Suppressor macrophage treated with lipopolysaccharide for 1 hour (primary cell): ENCODE data around the gene PPARA.

Experiments
- DNase-seq, 3 donors: peaks; one replicate each; pipeline ENCODE4 v3.0.0-alpha.2; 2020 to 2022

The PPARA gene

GRCh38 chr22:46145896-46146295 is 4.4 kb upstream of the PPARA start:
- DNase-seq: no peak

GRCh38 chr22:46146329-46146728 is 4.0 kb upstream of the PPARA start:
- no peak for DNase-seq

- DNase-seq: no peak
These were observed 3.3 kb upstream of the PPARA start for GRCh38 chr22:46147061-46147460.

GRCh38 chr22:46147471-46148267 is 2.7 kb upstream of the PPARA start:
- no peak for DNase-seq

GRCh38 chr22:46148336-46148735 is 2.0 kb upstream of the PPARA start:
- DNase-seq: peak in 1 of 3 donors; percentile 19

- no peak for DNase-seq
These were observed 1.4 kb upstream of the PPARA start for GRCh38 chr22:46148816-46149511.

- DNase-seq: peak in 2 of 3 donors; percentile 21 to 41
These were observed 753 bp upstream of the PPARA start for GRCh38 chr22:46149512-46150033.

- peak; percentile 84 to 92 (median 85) for DNase-seq
These were observed 540 bp downstream of the PPARA start for GRCh38 chr22:46150655-46151477.

- DNase-seq: no peak
These were observed 3.6 kb downstream of the PPARA start for GRCh38 chr22:46153930-46154329.

- no peak for DNase-seq
These were observed 5.7 kb downstream of the PPARA start for GRCh38 chr22:46156031-46156430.

- DNase-seq: no peak
These were observed 8.0 kb downstream of the PPARA start for GRCh38 chr22:46158283-46158682.

- DNase-seq: no peak
These were observed 8.9 kb downstream of the PPARA start for GRCh38 chr22:46159212-46159611.

GRCh38 chr22:46159777-46160176 is 9.5 kb downstream of the PPARA start:
- DNase-seq: no peak

GRCh38 chr22:46162285-46162684 is 12.0 kb downstream of the PPARA start:
- no peak for DNase-seq

- DNase-seq: no peak
These were observed 12.6 kb downstream of the PPARA start for GRCh38 chr22:46162771-46163556.

GRCh38 chr22:46163557-46163888 is 13.2 kb downstream of the PPARA start:
- no peak for DNase-seq

GRCh38 chr22:46165977-46166376 is 15.7 kb downstream of the PPARA start:
- DNase-seq: no peak

- DNase-seq: no peak
These were observed 19.3 kb downstream of the PPARA start for GRCh38 chr22:46169628-46170027.

GRCh38 chr22:46171940-46172339 is 21.6 kb downstream of the PPARA start:
- DNase-seq: no peak

- DNase-seq: no peak
These were observed 22.3 kb downstream of the PPARA start for GRCh38 chr22:46172522-46173110.

GRCh38 chr22:46173152-46173551 is 22.8 kb downstream of the PPARA start:
- DNase-seq: no peak

- no peak for DNase-seq
These were observed 25.3 kb downstream of the PPARA start for GRCh38 chr22:46175631-46176030.
